ENCODE data around the gene CCR2.
"Not testable (repeated sequence)": the region's sequence is repeated elsewhere in the genome, so short reads cannot be mapped to it uniquely, and the experiment has no call there.

The CCR2 gene

DNA sequence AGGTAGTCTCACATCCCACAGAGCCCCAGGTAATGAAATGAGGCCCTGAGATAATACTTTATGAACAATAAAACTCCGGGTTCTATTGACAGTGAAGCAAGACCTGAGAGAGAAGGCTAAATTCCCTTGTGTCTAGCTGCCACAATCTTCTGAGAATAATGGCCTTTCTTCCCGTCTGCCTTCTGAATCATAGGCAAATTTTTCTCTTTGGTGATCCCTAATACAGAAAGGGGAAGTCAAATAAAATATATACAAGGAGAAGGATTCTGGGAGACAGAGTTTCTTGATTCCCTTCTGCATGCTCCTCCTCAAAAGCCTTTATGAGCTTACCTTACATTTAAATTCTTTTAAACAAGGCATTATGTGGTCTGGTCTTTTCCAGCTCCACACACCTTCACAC is 29.9 kb upstream of the CCR2 start:
- Histone ChIP-seq H3K4me3 (ENCODE audit: low read length, poor library complexity, severe bottlenecking) (no peak overlapping the region), H3K9me2 (replicated peaks; ENCODE audit: low read depth, low read length) (no peaks in the 10 kb centered on the region), H2AFZ (ENCODE audit: low read length) (no peak overlapping the region), H3K4me1 (ENCODE audit: insufficient read depth, low read length, poor library complexity, severe bottlenecking) (peaks cover 4% of the 10 kb centered on the region), H3K27me3 (ENCODE audit: insufficient read depth, low read length, poor library complexity, severe bottlenecking) (peaks cover 7% of the 10 kb centered on the region), H3K4me2 (ENCODE audit: low read depth, low read length, poor library complexity, severe bottlenecking) (no peak overlapping the region), H3K9me3 (ENCODE audit: insufficient read depth, low read depth, low read length) (no peaks in the 10 kb centered on the region), H3K36me3 (ENCODE audit: insufficient read depth, low read length) (no peaks in the 10 kb centered on the region), H3K9ac (ENCODE audit: low read depth, low read length, poor library complexity, severe bottlenecking) (no peak overlapping the region), H4K20me1 (ENCODE audit: insufficient read depth, low read length, poor library complexity, severe bottlenecking) (no peaks in the 10 kb centered on the region), H3F3A (ENCODE audit: low read depth) (no peaks in the 10 kb centered on the region), H3K79me2 (ENCODE audit: insufficient read depth, low read length) (no peaks in the 10 kb centered on the region)
- no peak for TF ChIP-seq EZH2phosphoT487 (IDR thresholded peaks at IDR 0.05; ENCODE audit: borderline replicate concordance)
- no peak for TF ChIP-seq CTCF (conservative IDR thresholded peaks at IDR 0.05; ENCODE audit: low read length)

DNA sequence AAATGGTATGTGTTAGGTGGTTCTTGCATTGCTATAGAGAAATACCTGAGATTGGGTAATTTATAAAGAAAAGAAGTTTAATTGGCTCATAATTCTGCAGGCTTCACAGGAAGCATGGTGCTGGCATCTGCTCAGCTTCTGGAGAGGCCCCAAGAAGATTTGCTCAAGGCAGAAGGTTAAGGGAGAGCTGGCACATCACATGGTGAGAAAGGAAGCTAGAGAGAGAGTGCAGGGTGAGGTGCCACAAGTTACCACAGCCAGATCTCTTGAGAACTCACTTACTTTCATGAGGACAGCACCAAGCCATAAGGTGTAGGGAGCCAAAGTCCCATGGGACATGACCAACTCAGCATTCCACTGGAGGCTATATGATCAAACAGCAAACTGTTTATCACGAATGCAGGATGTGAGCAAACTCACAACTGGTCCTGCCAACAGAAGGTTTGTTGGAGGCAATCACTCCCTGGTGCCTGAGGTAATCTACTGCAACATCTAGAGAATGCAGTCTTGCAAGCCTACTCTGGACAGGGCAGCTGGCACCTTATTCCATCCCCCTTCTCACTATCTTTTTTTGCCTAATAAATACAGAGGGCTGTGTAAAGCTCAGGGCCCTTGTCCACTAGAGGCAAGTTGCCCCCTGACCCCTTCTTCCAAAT is 28.1 kb upstream of the CCR2 start:
- Histone ChIP-seq H3K9me3 (ENCODE audit: insufficient read depth, low read depth, low read length) (no peaks in the 10 kb centered on the region), H3F3A (ENCODE audit: low read depth) (no peaks in the 10 kb centered on the region), H3K9ac (ENCODE audit: low read depth, low read length, poor library complexity, severe bottlenecking) (no peak overlapping the region), H3K27me3 (ENCODE audit: insufficient read depth, low read length, poor library complexity, severe bottlenecking) (peaks cover 7% of the 10 kb centered on the region), H2AFZ (ENCODE audit: low read length) (no peak overlapping the region), H3K4me3 (ENCODE audit: low read length, poor library complexity, severe bottlenecking) (no peak overlapping the region), H3K4me1 (ENCODE audit: insufficient read depth, low read length, poor library complexity, severe bottlenecking) (peaks cover 4% of the 10 kb centered on the region), H3K79me2 (ENCODE audit: insufficient read depth, low read length) (no peaks in the 10 kb centered on the region), H3K36me3 (ENCODE audit: insufficient read depth, low read length) (no peaks in the 10 kb centered on the region), H3K4me2 (ENCODE audit: low read depth, low read length, poor library complexity, severe bottlenecking) (no peak overlapping the region), H4K20me1 (ENCODE audit: insufficient read depth, low read length, poor library complexity, severe bottlenecking) (no peaks in the 10 kb centered on the region), H3K9me2 (replicated peaks; ENCODE audit: low read depth, low read length) (no peaks in the 10 kb centered on the region)
- TF ChIP-seq CTCF (conservative IDR thresholded peaks at IDR 0.05; ENCODE audit: low read length) (no peak), EZH2phosphoT487 (IDR thresholded peaks at IDR 0.05; ENCODE audit: borderline replicate concordance) (no peak)

DNA sequence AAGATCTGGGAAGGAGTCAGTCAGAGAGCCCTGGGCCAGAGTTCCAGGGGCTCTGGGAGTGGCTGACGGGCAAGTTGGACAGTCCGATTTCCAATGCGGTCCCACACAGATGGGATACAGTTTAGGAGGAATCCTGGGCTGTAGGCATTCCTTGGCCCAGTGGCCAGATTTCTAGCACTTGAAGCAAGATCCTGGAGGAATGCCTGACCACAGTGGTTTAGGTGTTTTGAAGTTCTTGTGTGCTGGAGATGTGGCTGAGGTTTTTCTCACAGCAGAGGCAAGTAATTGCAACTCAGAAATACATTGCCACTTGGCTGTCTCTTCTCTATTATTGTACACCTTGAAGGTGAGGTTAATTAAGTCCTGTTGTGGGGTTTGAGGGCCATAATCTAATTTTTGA is 23.2 kb upstream of the CCR2 start:
- not testable (repeated sequence) for H3K36me3 ChIP-seq (ENCODE audit: insufficient read depth, low read length); H3K27me3 ChIP-seq (ENCODE audit: insufficient read depth, low read length, poor library complexity, severe bottlenecking); H3K9ac ChIP-seq (ENCODE audit: low read depth, low read length, poor library complexity, severe bottlenecking); H3K9me3 ChIP-seq (ENCODE audit: insufficient read depth, low read depth, low read length); H3K4me1 ChIP-seq (ENCODE audit: insufficient read depth, low read length, poor library complexity, severe bottlenecking); H3K4me2 ChIP-seq (ENCODE audit: low read depth, low read length, poor library complexity, severe bottlenecking); H3K4me3 ChIP-seq (ENCODE audit: low read length, poor library complexity, severe bottlenecking); H2AFZ ChIP-seq (ENCODE audit: low read length); H4K20me1 ChIP-seq (ENCODE audit: insufficient read depth, low read length, poor library complexity, severe bottlenecking); H3K79me2 ChIP-seq (ENCODE audit: insufficient read depth, low read length); H3K9me2 ChIP-seq (replicated peaks; ENCODE audit: low read depth, low read length); H3F3A ChIP-seq (ENCODE audit: low read depth)
